Ureter (tissue), 1 donor: ENCODE measurements around the gene MED13L. TPM values are rescaled to one million over a fixed set of nuclear protein-coding genes. Genes with fewer than 3 reads are reported as not detected.

Experiments
- DNase-seq: peaks from one replicate; pipeline ENCODE4 v3.0.0-alpha.2; 2020; ENCODE audit warnings: low spot score
- total RNA-seq: library from RNA; stranded (reverse); gene quantifications from one replicate; pipeline ENCODE4 v1.2.4, GENCODE V29; 2023
- donor health status: DM: yes; HTN: yes; CAD: no.

The MED13L gene
- total RNA-seq, 1 donor from 2014 or later: 130 TPM

DNA sequence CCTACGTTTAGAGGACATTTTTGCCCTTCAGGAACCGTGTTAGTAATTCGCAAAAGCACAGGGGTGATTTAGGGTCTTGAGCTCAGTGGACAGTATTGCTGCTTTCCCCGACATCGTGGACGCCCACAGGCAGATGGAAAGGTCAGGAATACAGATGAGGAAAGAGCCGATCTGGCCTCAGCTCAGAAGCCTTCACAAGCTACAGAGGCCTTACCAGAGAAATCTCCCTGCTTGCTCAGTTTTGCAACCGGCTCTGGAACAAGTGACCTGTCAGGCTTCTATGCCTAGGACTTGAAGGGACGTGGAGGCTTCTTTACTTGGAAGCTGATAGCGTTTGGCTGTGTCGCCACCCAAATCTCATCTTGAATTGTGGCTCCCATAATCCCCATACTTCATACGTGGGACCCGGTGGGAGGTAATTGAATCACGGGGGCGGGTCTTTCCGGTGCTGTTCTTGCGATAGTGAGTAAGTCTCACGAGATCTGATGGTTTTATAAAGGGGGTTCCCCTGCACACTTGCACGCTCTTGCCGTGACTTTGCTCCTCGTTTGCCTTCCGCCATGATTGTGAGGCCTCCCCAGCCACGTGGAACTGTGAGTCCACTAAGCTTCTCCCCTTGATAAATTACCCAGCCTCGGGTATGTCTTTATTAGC lies 332.5 kb downstream of the MED13L start:
- DNase-seq: no peak

DNA sequence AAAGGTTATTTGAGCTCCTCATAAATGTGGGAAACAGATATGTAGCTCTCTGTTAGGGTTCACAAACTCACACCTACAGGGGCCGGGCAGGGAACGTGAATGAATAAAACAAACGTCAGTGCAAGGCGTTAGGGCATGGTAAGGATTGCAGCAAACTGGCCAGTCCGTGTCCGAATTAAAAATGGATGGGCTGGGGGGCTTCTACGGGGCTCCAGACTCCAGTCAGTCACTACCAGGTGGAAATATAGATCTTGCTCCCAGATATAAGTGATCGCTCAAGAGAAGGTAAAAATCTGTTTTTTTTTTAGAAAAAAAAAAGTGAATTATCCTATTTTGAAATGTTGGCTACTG lies 333.1 kb downstream of the MED13L start:
- DNase-seq: no peak

DNA sequence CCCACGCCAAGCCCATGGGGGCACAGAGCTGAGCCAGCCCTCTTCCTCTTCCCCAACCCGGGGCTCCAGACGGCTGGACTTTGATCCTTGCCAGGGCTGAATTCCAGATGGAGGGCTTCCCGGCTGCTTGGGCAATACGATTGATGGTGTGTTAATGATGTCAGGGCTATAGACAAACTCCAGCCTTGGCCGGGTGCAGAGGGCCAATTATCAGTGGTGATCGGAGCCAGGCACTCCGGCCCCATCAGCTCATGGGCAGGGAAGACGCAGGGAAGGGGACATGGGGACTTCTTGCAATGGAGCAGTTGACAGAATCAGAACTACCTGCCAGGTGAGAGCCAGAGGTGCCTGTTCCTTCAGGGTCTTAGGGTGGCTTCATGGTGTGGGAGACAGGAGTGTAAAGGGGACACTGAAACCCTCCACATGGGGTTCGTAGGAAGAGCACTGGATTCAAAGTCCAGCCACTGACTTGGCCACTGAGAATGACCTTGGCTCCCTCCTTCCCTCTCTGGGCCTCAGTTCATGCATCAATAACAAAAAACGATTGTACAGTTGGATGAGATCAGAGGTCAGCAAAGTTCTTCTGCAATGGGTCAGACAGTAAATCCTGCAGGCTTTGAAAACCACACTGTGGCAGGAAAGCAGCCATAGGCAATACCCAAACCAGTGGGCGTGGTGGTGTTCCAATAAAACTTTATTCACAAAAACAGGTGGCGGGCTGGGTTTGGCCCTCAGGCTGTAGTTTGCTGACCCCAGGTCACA lies 333.7 kb downstream of the MED13L start:
- DNase-seq: peak; percentile 52

DNA sequence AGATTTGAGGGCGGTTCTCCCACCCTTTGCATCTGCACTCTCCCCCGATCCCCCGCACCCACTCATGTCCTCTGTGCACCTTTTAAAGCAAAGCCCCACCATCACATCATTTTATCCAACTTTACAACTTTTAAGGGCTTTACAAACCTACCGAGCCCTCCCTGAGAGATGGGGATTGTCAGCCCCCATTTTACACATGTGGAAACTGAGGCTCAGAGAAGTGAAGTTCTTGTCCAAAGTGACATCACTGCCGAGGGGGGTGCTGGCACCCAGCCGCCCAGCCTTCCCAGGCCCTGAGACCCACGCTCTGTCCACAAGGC lies 334.2 kb downstream of the MED13L start:
- no peak for DNase-seq

DNA sequence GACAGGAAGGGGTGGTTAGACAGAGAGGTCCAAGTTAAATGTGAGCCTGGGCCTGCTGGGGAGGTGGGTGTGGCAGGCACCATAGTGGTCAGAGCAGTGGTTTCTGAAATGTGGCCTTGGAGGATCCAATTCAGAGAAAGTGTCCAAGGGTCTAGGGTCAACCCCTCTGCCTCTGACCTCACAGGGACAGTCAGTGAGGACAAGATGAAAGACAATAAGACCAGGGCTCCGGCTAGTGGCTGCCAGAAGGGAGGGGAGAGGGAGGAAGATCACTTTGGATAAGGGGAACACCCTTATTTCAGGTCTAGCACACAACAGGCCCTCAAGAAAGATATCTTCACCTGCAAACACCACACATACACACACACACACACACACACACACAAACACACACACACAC lies 335.1 kb downstream of the MED13L start:
- no peak for DNase-seq

DNA sequence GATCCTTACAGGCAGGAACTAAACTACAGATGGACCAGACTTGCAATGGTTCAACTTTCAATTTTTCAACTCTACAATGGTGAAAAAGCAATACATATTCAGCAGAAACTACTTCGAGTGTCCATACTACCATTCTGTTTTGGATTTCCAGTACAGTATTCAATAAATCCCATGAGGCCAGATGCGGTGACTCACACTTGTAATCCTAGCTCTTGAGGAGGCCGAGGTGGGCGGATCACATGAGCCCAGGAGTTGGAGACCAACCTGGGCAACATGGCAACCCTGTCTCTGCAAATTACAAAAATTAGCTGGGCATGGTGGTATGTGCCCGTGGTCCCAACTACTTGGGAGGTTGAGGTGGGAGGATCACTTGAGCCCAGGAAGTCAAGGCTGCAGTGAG lies 336.1 kb downstream of the MED13L start:
- DNase-seq: no peak

DNA sequence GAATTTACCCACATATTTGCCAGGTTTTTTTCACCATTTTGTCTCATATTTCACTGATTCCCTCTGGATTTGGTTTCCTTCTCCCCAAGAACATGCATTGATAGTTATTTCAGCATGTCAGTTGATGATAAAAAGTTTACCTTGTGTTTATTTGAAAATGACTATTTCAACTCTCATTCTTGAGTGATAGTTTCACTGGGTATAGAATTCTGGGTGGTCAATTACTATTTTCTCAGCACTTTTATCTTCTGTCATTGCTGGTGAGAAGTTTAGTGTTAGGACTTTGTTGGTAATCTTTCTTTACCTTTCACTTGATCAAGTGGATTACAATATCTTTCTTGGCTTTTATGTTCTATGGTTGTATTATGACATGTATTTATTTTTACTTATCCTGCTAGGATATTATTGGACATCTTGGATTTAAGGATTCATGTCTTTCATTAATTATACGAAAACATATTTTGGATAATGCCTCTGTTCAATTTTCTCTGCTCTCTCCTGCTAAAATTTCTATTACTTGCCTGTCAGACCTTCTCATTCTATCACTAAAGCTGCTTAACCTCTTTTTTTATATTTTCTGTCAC lies 338.6 kb downstream of the MED13L start:
- no peak for DNase-seq

DNA sequence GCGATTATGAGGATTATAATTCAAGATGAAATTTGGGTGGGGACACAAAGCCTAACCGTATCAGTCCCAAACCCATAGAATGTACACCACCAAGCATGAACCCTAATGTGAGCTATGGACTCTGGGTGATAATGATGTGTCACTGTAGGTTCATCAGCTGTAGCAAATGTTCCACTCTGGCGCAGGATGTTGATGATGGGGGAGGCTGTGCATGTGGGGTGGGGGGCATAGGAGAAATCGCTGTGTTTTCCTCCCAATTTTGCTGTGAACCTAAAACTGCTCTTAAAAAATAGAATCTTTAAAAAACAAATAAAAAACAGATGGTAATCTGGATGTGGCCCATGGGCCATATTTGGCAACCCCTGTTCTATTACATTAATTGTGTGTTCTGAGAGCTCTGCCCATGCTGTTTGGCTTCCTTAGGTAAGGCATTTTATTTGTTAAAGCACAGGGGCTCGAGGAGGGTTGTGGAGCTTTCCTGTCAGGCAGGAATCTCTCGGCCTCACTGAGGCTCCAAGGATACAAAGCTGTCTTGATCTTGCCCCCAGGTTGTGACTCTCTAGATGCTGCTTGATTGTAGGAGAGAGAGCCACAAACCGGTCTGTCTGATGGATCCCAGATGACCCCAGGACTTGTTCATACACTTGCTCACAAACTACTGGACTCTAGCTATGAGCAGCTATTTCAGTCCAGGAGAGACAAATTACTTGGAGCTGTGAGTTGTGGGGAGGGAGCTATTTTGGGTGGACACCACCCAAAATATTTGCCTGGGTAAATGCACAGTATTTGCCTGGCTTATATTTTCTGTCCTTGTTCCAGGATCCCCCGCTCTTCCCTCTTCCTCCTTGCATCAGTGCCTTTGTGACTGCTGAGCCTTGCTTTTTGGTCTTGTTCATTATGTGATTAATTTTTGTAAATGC lies 340.2 kb downstream of the MED13L start:
- DNase-seq: no peak

DNA sequence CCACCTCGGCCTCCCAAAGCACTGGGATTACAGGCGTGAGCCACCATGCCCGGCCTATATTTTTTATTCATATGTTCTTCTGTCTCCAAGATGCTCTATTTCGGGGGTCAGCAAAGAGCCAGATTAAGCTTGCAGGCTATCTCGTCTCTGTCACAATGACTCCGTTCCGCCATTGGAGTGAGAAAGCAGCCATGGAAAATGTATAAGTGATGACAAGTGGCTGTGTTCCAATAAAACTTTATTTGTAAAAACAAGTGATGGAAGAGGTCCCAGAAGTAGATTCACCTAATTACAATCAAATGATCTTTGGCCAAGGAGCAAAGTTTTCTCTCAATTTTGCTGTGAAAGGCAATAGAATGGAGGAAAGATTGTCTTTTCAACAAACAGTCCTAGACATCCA lies 342.6 kb downstream of the MED13L start:
- no peak for DNase-seq

DNA sequence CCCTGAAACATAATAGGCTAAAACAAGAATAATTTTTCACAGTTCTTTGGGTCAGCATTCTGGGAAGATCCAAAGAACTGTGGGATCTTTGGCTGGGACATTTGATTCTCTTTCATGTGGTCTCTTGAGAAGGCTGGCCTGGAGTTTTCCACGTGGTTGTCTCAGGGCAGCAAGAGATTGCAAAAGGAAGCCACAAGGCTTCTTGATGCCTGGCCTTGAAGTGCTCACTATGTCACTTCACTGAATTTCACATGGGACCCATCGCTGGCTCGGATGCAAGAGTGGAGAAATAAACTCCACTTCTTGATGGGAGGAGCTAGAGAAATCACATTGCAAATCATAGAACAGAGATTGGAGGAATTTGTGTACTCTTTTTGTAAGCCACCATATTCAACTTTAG lies 343.4 kb downstream of the MED13L start:
- DNase-seq: no peak

DNA sequence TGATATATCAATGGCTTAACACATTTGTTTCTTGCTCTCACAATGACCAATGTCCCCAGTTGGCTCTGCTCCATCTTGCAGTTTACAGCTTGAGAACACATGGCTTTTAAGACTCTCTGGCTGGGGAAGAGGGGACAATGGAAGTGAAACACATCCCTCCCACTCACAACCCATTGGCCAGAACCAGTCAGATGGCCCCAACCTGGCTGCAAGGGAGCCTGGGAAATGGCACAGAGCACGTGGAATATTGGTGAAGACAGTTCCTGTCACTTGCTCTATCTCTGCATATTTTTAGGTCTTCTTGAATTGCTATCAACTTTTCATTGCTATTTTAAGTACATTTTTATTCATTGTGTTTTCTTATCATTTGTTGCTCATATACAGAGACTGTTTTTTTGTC lies 345.4 kb downstream of the MED13L start:
- DNase-seq: peak; percentile 6

DNA sequence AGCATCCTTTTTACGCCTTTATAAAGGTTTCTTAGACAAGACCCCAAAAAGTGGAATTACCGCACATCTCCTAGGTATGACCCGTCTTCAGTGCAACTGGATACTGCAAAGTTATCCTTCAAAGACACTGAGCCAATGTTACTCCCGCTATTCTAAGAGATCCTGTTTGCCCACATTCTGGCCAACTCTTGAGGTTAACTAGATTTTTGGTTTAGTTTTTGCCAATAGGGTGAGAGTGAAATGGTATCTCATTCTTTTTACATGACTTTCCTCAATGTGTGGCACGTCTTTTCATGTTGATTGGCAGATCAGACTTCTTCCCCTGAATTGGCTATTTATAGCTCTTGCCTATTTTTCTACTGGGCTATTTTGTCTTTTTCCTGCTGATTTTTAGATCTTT lies 347.2 kb downstream of the MED13L start:
- DNase-seq: no peak

DNA sequence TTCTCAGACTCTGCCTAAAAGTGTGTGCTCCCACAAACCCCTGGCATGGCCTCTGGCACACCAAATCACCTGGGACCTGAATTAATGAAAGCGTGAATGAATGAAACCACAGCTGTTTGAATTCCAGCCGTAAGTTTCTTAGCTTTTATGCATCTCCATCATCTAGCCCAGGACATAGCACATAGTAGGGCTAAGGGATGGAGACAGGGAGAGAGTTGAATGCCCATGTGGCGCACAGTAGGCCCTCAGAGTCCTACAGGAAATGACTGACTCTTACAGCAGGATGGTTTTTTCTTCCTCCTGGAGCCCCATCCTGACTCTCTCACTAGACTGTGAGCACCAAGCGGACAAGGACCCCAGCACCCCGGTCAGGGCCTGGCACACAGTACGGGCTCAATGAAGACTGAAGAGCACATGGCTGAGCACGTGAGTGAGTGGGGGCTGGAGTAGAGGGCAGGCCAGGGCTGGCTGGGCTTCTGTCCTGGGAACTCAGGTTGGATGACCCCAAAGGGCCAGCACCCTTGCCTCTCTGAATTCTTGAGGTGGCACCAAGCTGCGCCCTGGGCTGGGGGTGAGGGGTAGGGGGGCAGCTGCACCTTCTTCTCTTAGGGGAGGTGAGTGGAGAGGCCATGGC lies 351.3 kb downstream of the MED13L start:
- no peak for DNase-seq

DNA sequence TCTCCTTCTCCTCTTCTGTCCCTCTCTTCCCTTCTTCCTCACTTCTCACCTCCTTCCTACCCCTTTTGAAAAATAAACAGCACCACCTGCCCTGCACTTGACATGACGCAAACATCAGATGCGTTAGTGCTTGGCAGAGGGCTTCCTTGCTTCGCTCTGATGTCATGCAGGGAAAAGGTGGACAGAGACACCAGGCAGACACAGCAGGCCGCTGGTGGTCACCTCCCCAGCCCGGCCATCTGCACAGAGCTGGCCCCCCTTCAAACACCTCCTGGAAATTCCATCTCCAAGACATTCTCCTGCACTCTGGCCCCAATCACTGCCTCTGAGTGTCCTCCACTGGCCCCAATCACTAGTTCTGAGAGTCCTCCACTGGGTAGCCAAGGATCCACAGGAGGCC lies 353.6 kb downstream of the MED13L start:
- no peak for DNase-seq

DNA sequence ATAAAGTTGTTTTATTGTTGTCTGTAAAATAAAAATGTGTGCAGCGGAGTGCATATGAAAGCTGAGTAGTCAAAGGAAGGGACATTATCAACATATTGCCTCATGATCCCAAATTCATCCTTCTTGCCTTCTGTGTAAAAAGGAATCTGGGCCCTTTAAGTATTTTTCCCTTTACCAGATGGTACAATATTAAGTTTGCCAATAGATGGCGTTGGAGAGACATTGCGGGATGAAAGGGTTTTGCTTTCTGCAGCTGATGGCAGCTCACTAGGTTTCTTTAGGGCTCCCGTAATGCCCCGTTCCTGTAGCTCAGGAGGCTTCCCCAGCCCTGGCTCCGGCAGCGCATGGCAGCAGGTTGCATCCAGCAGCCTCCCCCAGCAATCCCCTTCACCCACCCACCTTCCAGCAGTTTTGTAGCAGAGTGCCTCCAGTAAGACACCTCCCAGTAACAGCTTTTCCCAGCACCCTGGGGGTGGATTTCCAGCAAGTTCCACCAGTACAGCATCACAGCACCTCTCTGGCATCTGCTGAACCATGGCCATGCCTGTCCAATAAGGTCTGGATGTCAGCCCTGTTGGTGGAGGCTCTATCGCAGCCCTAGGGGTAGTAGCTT lies 354.4 kb downstream of the MED13L start:
- DNase-seq: no peak

DNA sequence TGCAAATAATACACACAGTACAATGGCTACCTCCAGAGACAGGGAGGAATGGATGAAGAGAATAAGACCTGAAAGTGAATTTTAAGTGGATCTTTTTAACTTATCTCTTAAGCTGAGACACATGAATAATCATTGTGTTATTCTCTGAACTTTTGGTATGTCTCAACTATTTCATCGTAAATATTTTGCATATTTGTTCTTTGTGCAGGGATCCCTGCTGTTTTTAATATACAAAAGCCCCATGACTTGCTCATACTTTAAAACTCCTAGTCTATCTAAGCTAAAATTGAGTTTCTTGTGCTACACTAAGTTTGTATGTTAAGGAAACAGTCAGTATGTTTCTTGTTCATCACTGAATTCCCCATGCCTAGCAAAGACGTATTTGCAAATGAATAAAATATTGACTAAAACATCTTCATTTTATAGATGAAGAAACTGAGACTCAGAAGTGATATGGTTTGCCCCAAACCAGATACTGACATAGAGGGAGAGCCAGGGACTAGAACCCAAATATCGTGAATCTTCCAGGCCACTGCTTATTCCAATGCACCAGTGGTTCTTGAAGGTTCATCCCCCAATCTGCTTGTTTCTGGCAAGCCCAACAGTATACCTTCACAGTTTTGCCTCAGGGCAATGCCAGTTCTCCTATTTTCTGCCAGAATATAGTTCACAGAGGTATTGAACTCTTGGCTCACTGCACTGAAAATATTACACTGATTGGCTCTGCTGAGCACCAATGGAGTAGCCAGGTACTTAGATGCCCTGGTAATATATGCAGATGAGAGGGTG lies 356.9 kb downstream of the MED13L start:
- no peak for DNase-seq

DNA sequence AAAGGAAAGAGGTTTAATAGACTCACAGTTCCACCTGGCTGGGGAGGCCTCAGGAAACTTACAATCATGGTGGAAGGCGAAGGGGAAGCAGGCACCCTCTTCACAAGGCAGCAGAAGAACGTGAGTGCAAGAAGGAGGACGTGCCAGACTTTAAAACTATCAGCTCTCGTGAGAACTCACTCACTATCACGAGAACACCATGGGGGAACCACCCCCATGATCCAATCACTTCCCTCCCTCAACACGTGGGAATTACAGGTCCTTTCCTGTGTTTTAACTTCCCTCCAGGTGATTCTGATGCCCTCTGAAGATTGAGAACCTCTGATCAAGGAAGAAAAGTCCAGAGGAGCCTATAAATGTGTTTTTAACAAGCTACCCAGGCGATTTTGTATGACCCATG lies 358.7 kb downstream of the MED13L start:
- no peak for DNase-seq

DNA sequence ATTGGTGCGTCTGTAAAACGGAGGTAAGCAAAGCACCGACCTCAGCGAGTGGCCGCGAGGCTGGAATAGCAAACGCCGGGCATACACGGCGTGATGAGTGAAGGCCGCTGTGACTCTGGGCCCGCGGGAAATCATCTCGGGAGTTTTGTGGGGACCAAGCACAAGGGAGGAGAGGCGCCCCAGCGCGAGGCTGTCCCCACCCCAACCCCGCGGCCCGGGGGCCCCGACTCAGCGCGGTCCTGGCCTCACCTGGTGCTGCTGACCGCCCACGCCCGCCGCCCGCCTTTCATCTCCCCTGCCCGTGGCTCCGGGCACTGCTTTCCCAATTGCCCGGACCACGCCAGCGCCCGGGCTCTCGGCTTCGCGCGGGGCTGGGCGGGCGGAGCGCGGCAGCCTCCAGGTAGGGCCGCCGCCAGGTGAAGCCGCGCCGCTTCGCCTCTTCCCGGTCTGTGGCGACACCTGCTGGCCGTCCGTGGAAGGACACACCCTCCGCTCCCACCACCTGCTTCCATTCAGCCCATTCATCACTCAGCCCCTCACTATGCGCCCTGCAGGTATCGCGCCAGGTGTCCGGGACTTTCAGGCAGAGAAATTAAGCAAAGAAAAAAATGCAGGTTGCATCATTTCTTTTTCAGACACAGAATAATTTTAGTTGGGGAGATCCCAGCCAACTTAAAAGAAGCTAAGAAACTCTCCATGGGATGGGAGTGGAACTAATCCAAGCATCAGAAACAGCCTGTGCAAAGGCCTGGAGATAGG lies 360.4 kb downstream of the MED13L start:
- DNase-seq: peak; percentile 79

DNA sequence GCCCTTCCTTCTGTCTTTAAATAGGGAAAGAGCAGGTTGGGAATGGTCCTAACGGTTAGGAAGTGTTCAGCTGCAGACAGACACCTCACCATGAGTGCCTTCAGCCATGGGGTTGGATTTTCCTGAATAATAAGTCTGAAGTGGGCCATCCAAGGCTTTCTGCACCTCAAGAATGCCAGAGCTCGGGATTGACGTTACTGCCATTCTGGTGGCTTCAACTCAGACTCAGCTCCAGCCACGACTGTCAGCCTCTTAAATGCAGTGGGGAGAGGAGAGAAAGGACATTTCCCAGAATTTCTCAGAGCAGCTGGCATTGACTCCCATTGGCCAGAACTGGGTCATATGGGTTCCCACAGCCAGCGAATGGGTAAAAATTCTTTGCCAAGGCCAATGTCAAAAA lies 363.4 kb downstream of the MED13L start:
- no peak for DNase-seq

DNA sequence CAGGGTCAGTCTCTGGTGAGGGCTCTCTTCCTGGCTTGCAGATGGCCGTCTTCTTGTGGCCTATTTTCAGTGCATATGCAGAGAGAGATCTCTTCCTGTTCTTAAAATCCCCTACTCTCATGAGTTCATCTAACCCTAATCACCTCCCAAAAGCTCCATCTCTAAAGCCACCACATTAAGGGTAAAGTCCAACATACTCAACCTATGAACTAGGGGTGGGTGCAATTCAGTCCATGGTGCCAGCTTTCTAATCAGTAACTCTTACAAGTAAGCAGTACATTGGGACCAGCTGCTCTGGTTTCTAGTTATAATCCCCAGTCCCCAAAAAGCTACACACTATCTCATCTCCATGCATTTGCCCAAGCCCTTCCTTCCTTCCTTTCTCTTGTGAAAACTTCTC lies 365.1 kb downstream of the MED13L start:
- DNase-seq: no peak
